ENCODE measurements around the gene RAB40B.

- TF ChIP-seq CTCF (conservative IDR thresholded peaks at IDR 0.05; ENCODE audit: low read depth, low read length): no peak
- no peak for TF ChIP-seq EZH2 (IDR thresholded peaks at IDR 0.05; ENCODE audit: borderline replicate concordance, low read depth, low read length, poor library complexity, severe bottlenecking)
Observed at GRCh38 chr17:82619211-82619610, 79.3 kb downstream of the RAB40B start.
